ENCODE data around the gene RIMKLA.

RIMKLA gene

DNA sequence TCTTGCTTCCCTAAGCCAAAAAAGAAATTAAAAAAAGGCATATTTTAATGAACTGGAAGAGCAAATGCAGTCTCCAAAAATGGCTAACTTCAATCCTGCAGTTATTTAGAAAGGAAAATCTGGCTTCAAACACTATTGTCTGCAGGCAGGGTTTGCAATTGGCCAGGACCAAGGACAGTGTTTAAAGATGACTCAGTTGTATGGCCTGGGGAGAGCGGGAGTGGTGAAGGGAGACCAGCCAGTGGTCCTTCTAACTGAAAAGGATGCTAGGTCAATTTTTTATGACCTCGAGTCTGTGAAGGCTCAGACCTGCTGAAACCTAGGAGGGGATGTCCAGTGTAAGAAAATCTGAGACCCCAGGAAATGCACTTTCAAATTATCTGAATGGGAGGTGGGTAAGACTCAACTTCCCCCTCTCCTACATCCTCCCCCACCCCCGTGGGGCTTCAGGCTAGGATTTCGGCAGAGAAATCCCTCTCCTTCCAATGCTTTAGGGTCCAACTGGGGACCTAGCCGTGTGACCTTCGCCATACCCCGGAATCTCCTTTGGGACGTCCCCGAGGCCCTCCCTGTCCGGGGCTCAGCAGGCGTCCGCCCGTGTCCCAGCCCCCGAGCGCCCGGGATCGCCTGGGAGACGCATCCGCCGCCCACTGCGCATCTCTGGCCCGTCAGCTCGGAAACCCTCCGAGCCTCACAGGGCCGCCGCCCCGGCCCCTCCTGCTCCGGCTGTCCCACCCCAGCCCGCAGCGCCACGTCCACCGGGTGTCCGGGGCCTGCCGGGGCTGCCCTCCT is 602 bp upstream of the RIMKLA start:
- no peak for DNase-seq

DNA sequence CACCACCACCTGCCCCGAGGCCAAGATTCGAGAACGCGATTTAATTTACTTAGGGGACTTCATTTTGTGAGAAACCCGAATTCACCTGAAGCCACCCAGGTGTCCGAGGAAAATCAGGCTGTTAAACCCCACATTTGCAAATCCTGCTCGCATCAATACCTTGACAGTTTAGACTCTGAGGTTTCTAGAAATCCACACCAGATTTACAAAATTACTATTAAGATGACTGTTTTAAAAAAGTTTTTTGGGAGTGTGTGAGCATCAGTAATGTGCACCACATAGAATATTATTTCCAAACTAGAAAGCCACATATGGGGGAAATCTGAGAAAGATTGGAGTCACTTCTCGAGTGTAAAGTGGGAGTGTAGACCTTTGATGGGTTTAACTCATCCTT is 685 bp downstream of the RIMKLA start:
- DNase-seq, result no peak

DNA sequence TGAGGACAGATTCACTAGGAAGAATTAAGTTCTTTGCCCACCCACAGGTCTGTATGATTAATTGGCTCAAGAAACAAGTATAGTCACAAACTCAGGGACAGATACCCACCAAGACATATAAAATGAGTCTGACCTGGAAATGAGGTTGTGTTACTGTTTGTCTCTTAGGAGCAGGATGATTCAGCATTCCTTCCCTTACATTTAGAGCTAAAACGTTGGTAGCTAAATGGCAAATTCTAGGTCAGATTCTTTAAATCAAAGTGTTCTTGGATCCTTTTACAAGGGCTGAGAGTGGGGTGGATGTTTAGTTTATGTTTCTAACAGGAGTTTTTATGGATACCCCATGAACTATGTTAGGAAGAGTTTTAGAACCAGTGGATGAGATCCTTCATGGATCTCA is 4.7 kb downstream of the RIMKLA start:
- no peak for DNase-seq

DNA sequence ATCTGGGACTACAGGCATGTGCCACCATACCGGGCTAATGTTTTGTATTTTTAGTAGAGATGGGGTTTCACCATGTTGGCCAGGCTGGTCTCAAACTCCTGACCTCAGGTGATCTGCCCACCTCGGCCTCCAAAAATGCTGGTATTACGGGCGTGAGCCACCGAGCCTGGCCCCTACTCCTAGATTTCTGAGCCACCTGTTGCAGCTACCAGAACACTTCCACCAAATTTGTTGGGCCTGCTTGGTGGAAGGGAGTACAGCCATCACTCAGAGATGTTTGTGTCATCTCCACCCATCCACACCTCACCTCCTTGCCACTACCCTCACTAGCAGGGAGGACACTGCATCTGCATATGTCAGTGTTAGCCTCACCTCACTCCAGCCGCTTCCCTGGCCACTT is 5.5 kb downstream of the RIMKLA start:
- DNase-seq, result no peak

DNA sequence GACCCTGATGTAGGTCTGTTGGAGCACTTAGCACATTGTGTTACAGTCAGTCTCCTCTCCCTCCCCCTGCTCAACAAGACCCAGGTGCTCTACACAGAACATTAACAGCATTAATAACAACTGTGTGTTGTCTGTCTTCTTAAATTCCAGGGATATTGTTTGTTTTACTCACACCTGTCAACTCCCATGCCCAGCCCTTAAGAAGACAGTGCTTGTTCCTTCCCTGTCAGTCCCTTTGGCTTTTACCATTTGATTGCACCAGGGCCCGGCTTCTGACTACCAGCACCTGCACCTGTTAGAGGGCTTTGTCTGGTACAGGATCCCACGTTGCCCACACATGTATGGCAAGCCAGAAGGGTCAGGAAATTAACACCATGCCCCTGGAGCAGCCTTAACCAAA is 11.7 kb downstream of the RIMKLA start:
- no peak for DNase-seq

DNA sequence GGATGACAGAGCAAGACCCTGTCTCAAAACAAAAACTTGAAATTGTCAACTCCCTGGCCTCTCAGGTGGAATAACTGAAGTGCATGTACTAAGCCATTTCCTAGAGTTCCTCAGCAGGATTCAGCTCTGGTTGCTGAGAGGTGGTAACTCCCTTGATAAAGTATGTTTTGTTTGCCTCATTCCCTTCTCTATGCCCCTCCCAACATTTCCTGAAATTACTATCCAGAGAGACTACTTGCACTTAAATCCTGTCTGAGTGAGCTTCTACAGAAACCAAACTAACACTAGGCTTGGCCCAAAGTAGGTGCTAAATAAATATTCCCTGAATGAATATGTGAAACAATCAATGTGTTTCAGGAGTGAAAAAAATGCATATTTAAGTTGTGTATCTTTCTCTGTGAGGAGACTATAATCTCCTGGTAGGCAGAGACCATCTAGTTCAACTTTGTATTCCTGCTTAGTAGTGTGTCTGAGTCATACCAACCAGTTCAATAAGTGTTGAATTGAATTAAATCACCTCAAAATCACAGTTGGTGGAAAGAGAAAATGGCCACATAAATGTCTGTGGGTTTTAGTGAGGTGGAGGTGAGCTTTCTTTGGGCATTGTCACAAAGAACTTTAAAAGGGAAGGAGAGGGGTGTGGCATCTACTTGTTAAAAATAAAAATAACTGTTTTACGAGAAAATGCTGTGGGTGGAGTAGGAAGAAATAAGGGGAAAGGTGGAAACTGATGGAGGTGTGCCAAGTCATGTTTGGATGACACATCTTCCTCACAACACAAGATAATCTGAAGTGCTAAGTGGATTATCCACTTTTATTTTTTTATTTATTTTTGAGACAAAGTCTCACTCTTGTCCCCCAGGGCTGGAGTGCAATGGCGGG is 12.6 kb downstream of the RIMKLA start:
- DNase-seq, result no peak

DNA sequence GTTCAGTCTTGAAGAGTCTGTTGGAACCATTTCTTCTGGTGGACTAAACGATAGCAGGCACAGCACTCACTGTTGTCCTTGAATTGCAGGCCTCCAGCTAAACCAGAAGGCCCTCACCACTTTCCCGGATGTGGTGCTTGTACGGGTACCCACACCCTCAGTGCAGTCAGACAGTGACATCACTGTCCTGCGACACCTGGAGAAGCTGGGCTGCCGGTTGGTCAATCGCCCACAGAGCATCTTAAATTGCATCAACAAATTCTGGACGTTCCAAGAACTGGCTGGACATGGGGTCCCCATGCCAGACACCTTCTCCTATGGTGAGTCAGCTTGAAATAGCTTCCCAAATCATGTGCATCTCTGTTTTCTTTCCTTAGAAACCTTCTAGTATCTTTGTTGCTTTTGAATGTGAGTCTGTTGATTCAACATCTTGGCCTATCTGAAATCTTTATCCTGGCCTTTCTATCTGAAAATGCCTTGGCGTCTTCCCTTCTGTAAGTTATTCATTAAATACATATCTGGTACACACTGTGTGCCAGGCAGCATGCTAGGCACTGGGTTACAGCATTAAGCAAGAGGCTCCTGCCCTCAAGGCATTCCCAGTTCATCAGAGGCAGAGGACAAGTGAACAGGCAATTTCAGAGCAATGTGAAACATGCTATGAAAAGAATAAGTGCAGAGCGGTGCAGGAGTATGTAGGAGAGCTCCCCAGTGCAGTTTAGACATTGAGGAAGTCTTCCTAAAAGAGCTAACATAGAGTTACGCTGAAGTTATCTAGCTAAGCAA is 18.9 kb downstream of the RIMKLA start:
- DNase-seq, result no peak

DNA sequence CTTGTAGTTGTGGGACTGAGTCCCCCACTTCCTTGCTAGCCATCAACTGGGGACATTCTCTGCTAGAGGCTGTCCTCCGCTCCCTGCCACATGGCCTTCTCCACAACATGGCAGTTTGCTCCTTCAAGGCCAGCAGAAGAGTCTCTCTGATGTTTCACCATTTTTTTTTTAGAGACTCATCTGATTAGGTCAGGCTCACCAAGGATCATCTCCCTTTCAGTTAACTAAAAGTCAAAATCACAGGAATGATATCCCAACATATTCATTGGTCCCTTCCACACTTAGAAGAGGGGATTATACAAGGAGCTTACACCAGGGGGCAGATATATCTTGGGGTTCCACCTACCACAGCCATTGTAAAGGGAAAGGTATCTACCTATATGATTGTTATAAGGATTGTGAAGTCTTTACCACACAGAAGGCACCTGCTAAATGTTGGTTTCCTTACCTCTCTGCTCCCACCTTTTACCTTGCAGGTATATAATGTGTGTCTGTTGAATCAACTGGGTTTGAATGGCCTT is 23.3 kb downstream of the RIMKLA start:
- no peak for DNase-seq

DNA sequence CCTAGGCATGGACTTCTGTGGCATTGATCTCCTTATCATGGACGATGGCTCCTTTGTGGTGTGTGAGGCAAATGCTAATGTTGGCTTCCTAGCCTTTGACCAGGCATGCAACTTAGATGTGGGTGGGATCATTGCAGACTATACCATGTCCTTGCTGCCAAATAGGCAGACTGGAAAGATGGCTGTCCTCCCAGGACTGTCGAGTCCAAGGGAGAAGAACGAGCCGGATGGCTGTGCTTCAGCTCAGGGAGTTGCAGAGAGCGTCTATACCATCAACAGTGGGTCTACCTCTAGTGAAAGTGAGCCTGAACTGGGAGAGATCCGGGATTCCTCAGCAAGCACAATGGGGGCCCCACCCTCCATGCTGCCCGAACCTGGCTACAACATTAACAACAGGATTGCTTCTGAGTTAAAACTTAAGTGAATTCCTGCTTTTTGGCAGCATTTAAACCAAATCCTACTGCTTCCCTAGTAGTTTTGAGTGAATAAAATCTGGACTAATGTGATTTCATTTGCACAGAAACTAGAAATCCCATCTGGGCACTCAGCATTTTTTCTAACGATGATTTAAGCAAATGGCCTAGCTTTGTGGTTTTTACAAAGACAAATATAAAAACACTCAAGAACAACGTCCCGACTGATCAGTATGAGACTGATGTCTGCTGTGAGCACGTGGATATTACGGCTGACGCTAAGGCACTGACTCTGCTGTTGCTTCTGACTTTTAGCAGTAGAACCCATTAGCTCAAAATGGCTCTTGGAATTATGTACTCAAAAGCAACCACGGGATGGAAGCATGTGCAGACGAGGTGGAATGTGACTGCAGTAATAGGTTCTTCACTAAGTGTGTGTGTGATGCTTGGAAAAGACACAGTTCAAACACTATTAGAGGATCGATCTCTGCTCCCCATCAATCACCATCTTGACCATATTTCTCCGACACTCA is 34.2 kb downstream of the RIMKLA start:
- DNase-seq, result no peak

DNA sequence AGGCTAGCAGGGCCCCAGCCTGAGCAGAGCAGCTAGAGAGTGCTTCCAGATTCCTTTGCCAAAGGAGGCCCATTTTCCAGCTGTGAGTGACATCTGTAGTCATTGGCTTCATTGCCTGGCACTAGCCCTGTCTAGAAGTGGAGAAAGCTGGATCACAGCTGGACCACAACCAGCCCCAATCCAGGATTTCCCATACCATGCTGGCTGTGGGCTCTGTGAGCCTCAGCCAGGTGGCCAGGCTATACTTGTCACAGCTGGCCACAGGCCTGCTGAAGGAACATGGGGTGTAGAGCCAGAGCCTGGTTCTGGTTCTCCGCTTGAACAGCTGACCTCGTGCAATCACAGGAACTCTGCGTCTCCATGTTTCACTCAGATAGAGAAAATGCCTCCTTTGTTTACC is 36.6 kb downstream of the RIMKLA start:
- no peak for DNase-seq

DNA sequence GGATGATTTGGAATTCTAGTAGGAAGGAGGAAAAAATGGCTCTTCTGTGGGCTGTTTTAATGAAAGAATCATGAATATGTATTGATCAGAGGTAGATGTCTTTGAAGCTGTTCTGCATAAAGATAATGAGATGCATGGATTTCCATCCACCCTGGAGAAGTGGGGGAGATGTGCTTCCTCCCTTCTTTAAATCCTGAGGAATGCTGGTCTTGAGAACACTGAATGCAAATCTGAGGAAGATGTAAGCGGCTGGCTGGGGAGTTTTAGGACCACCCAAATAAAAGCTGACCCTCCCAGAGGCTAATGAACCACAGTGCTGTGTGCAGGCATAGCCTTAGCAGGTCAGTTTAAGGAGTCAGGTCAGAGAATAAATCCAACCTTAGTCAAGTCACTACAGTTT is 37.9 kb downstream of the RIMKLA start:
- DNase-seq, result no peak

DNA sequence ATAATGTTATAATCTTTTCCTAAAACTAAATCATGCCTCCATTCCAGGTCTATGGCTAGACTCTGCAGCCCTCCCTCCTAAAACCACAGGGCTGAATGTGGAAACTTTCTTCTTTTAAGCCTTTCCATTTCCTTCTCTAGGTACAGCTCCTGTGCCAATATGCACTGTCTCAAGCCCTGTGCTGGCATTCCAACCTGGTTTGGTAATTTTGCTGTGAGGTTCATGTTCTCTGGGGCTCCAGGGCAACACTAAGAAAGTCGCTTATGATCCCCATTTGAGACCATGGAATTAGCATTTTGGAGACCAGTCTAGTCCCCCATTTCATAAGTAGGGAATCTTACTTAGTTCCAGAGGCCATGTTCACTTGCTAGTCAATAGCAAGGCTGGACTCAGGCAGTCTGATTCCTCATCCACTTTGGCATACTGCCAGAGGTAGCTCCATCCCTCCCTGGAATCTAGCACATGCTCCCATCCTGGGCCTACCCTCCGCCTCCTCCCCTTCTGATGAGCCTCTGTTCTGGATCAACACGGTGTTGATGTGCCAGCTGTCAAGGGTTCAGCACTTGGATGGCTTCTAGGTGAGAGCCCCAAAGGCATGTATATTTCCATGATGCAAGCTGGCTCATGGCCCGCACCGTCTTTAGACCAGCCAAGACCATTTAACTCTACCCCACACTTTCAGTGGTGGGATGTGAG is 38.7 kb downstream of the RIMKLA start:
- no peak for DNase-seq

DNA sequence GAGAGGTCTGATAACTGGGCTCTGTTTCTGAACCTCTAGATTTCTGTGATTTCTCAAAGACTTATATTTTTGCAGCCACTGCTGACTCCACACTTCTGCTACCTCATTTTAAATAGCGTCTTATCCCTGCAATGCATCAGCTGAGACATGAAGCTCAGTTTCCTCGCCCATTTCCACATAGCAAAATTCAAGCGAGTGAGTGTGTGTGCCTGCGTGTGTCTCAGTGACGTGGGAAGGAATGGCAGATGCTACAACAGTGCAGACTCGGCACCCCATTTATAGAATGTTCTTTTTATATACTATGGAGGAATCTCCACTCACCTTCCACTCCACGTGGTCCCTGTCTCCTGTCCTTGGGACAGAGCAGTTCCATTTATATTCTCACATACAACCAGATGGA is 39.5 kb downstream of the RIMKLA start:
- no peak for DNase-seq

DNA sequence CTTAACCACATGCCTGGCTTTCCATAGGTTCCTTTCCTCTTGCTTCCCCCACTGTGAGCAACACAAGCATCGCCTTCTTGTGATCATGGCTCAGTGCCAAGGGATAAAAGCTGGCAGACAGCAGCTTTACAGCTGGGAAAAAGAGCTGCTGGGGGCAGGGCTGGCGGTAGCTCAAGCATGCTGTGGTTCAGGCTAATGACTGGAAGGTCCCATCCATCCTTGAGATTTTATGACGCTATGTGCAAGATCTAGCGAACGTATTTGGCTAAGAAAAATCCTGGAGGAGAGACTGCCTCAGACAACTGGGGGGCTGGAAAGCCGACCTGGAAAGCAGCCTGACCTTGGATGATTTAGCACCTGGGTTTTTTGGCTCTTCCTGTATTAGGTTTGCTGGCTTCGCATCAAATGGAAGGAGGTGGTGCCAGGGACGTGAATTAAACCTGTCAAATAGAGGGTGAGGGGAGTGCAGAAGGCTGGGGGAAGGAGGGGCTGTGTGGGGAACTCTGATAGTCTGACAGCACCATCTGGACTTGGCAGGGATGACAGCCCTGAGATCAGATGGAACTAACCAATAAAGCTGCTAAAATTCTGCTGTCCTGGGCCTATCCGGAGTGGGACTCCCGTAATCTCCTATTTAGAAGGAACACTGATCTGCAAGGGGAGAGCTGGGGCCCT is 40.5 kb downstream of the RIMKLA start:
- DNase-seq, result no peak

DNA sequence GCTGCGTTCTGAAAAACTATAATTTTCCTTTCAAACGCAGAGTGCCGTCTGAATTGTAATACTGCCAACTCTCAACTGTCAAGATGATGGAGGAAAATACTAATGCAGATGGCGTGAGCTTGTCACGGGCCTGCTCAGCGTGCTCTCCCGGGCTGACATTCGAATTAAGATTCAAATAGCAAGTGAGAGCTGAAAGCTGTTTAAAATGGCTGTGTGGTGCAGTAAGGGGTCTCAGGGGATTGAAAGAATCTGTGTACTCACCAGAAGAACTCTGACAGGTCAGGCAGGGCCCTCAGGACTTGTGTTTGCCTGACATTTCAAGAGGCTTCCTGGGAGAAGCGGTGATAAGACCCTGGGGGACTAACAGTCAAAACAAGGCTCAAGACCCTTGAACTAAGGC is 42.1 kb downstream of the RIMKLA start:
- no peak for DNase-seq

DNA sequence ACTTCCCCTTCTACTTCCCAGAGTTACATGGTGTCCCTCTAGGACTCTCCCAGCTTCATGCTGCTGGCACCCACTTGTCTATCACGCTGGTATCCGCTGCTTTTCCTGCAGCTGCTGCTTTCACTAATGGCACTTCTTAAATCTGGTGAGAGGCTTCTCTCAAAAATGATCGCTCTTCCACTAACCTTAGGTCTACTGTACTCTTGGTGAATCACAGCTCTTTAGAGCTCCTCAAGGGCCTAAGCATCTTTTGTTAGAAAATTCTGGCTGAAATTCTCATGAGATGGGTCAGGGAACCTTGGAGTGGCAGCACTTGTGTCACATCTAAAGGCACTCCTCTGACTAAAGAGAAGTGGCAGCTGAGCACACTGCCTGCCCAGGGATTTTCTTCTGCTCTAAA is 43.1 kb downstream of the RIMKLA start:
- no peak for DNase-seq

DNA sequence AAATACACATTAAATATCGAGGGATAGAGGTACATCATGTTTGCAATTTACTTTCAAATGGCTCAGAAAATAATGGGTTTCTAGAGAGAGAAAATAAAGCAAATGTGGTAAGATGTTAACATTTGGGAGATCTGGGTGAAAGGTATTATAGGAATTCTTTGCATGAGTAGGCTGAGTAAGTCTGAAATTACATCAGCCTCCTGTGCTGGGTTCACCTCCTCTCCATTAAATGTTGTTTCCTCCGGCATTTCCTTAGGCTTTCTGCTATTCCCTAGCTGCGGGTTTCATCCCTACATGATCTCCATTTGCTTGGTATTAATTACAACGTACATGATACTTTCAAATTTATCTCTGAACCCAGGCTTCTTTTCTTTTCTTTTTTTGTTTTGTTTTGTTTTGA is 43.6 kb downstream of the RIMKLA start:
- DNase-seq, result no peak

DNA sequence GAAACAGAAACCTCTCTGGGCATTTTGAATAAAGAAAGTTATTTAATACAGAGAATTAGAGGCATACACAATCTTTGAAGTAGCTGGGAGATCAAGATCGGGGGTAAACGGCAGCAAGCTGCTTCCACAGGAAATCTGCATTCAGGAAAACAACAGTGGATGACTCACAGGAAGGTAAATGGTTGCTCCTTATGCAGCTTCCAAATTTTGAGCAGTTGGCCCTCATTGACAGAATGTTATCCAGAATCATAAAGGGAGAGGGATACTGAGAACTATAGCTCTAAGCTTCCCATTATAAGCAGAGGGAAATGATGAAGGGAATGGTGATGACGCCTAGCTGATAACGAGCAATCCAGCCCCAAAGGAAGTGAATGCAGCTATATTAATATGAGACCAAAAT is 46.6 kb downstream of the RIMKLA start:
- DNase-seq, result no peak

DNA sequence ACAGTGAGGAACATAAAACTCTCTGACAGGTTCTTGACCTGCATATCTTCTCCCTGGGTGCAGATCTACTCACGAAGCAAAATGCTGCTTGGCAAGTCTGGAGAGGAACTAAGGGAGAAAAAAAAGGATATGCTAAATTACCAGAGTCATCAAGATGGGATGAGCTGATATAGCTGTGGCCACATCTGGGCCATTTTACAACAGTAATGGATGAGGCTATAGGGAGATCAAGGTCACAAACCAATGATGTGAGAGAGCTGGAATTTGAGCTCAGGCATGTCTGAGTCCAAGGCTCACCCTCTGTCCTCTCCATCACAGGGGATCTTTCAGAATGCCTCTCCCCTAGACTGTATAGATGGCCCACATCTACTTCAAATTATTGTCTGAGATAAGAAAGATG is 49.0 kb downstream of the RIMKLA start:
- DNase-seq, result no peak

DNA sequence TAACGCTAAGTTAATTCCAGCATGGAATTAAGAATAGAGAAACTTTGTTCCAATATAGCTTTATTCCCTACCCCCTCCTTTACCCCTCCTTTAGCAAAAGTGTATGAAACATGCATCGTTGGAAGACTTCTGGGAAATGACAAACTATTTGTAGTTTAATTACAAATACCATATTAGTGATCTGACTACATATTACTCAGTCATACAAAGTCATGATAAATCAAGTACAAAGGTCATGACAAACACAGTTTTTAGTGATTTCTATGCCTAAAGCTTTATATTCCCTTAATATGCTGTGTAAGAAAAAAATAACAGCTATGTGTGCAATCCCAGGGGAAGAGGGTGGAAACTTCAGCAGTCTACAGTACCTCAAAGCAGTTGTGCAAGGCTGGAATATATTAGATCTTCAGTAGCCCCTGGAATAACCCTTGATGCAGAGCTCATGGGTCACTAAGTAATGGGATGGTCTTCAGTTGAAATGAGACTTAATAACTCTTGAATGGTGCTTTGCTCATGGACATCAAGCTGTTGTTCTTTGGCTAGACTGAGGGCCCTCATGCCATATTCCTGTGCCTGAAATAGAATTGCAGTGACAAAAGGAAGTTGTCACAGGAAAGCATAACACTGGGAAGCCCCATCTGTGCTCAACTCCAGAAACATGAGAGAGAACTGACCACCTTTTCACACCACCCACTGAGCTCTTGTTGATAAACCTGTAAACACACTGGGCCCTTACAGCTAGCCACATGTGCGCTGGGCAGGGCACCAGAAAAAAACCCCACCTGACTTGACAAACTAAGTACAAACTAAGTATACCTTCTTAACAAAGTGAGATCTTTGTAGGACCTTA is 49.9 kb downstream of the RIMKLA start:
- no peak for DNase-seq
